Breast epithelium (tissue), 4 donors: ENCODE data around the gene IHH. TPM values are rescaled to one million over a fixed set of nuclear protein-coding genes. Genes with fewer than 3 reads are reported as not detected.

ENCODE experiments used
- DNase-seq, 2 donors: peaks; one replicate each; pipeline ENCODE4 v3.0.0-alpha.2; 2019; ENCODE audit warnings: low spot score in 2 of 2
- H3K27ac ChIP-seq, 2 donors: fragments of 200-600 bp; sonication (generic) in 1 of 2; one replicate each; pipeline ENCODE4 v1.5.1; 2016 to 2019; ENCODE audit warnings: mild to moderate bottlenecking in 1 of 2
- H3K27me3 ChIP-seq, 2 donors: fragments of 200-600 bp; sonication (generic) in 1 of 2; one replicate each; pipeline versions ENCODE4 v1.5.1 to v1.6.0; 2017 to 2019; ENCODE audit warnings: control low read depth in 1 of 2, mild to moderate bottlenecking in 1 of 2
- H3K36me3 ChIP-seq: fragments of 200-600 bp; one replicate; pipeline ENCODE4 v1.5.1; 2019
- H3K4me1 ChIP-seq, 2 donors: fragments of 200-600 bp; sonication (generic); one replicate each; pipeline ENCODE4 v1.5.1; 2016 to 2019; ENCODE audit warnings: control low read depth in 1 of 2
- H3K4me3 ChIP-seq, 3 donors: fragments of 200-600 bp; sonication (generic); 1 replicate in 2 of 3; 2 replicates in 1 of 3; pipeline ENCODE4 v1.5.1; 2016 to 2019; ENCODE audit warnings: mild to moderate bottlenecking in 3 of 3, moderate library complexity in 2 of 3
- H3K9me3 ChIP-seq, 2 donors: fragments of 200-600 bp; sonication (generic) in 1 of 2; one replicate each; pipeline ENCODE4 v1.5.1; 2016 to 2019; ENCODE audit warnings: control low read depth in 1 of 2
- CTCF ChIP-seq, 3 donors: fragments of 450-650 bp; IDR thresholded peaks; one replicate each; pipeline ENCODE4 v1.5.1; 2016 to 2017; ENCODE audit warnings: antibody characterized with exemption in 3 of 3, mild to moderate bottlenecking in 3 of 3, moderate library complexity in 3 of 3
- POLR2A ChIP-seq: fragments of 450-650 bp; IDR thresholded peaks from one replicate; pipeline ENCODE4 v1.6.1; 2016; ENCODE audit warnings: antibody characterized with exemption, mild to moderate bottlenecking, moderate library complexity
- POLR2AphosphoS5 ChIP-seq, 3 donors: sonication (generic); formaldehyde crosslinking; IDR thresholded peaks; one replicate each; pipeline ENCODE4 v1.6.1; 2017; ENCODE audit warnings: antibody characterized with exemption in 3 of 3
- intact Hi-C: fragments of 100-400 bp; cut with DNase I; formaldehyde crosslinking; loops from one replicate; pipeline ENCODE4 v1.15.1; 2023; ENCODE audit warnings: low total_unique reads
- total RNA-seq, 3 donors: library from RNA; depleted of rRNA; stranded (reverse); fragments of >200 nt; gene quantifications; one replicate each; pipeline ENCODE4 v1.1.0, GENCODE V29; 2016

Gene IHH
- total RNA-seq, 3 donors from 2014 or later, result 0.16 to 0.66 TPM; not detected in 1

- H3K27ac ChIP-seq, result no peak overlapping the region
- no peaks in the 10 kb centered on the region for H3K27me3 ChIP-seq
- no peak for DNase-seq
- H3K9me3 ChIP-seq, result no peaks in the 10 kb centered on the region
- no peaks in the 10 kb centered on the region for H3K36me3 ChIP-seq
- H3K4me1 ChIP-seq, result no peaks in the 10 kb centered on the region
- H3K4me3 ChIP-seq, result no peak overlapping the region
- TF ChIP-seq CTCF (IDR thresholded peaks at IDR 0.05) (no peak), POLR2A (no peak), POLR2AphosphoS5 (IDR thresholded peaks at IDR 0.05) (no peak)
- intact Hi-C loops, result no loop called here
Observed at GRCh38 chr2:219090436-219091299, 29.9 kb upstream of the IHH start.

GRCh38 chr2:219089330-219089729 is 28.6 kb upstream of the IHH start:
- H3K4me1 ChIP-seq, result no peaks in the 10 kb centered on the region
- TF ChIP-seq POLR2AphosphoS5 (IDR thresholded peaks at IDR 0.05), result no peak
- TF ChIP-seq CTCF (IDR thresholded peaks at IDR 0.05), result no peak
- no peak for TF ChIP-seq POLR2A
- H3K9me3 ChIP-seq, result no peaks in the 10 kb centered on the region
- no peaks in the 10 kb centered on the region for H3K36me3 ChIP-seq
- DNase-seq, result no peak
- intact Hi-C loops, result no loop called here
- H3K27ac ChIP-seq, result no peak overlapping the region
- H3K4me3 ChIP-seq, result no peak overlapping the region
- no peaks in the 10 kb centered on the region for H3K27me3 ChIP-seq

GRCh38 chr2:219087848-219088247 is 27.1 kb upstream of the IHH start:
- Histone ChIP-seq H3K27ac (no peak overlapping the region), H3K27me3 (no peaks in the 10 kb centered on the region), H3K4me1 (no peaks in the 10 kb centered on the region), H3K36me3 (no peaks in the 10 kb centered on the region), H3K9me3 (no peaks in the 10 kb centered on the region), H3K4me3 (no peak overlapping the region)
- intact Hi-C loops, result no loop called here
- no peak for DNase-seq
- TF ChIP-seq CTCF (IDR thresholded peaks at IDR 0.05) (no peak), POLR2AphosphoS5 (IDR thresholded peaks at IDR 0.05) (no peak), POLR2A (no peak)

GRCh38 chr2:219087361-219087760 is 26.6 kb upstream of the IHH start:
- DNase-seq, result no peak
- TF ChIP-seq CTCF (IDR thresholded peaks at IDR 0.05) (no peak), POLR2AphosphoS5 (IDR thresholded peaks at IDR 0.05) (no peak), POLR2A (no peak)
- intact Hi-C loops, result no loop called here

GRCh38 chr2:219086196-219086595 is 25.5 kb upstream of the IHH start:
- H3K27me3 ChIP-seq, result no peaks in the 10 kb centered on the region
- intact Hi-C loops, result no loop called here
- H3K4me1 ChIP-seq, result no peaks in the 10 kb centered on the region
- no peaks in the 10 kb centered on the region for H3K9me3 ChIP-seq
- H3K4me3 ChIP-seq, result no peak overlapping the region
- DNase-seq, result no peak
- no peaks in the 10 kb centered on the region for H3K36me3 ChIP-seq
- H3K27ac ChIP-seq, result no peak overlapping the region
- no peak for TF ChIP-seq POLR2A
- no peak for TF ChIP-seq POLR2AphosphoS5 (IDR thresholded peaks at IDR 0.05)

More at GRCh38 chr2:219087361-219087760, 26.6 kb upstream of the IHH start:
- no peaks in the 10 kb centered on the region for H3K36me3 ChIP-seq
- H3K4me1 ChIP-seq, result no peaks in the 10 kb centered on the region
- H3K27ac ChIP-seq, result no peak overlapping the region
- H3K27me3 ChIP-seq, result no peaks in the 10 kb centered on the region
- no peaks in the 10 kb centered on the region for H3K9me3 ChIP-seq
- no peak overlapping the region for H3K4me3 ChIP-seq
